SU-DHL-6 (cell line): Measurements from ENCODE around the gene ZDHHC16.

Source experiments
- EZH2phosphoT487 ChIP-seq: fragments of 200-600 bp; sonication (generic), shearing (Covaris generic); conservative IDR thresholded peaks from 2 replicates; pipeline ENCODE4 v1.6.1; 2018; ENCODE audit warnings: mild to moderate bottlenecking, antibody characterized with exemption, low read length, moderate library complexity, mixed read lengths
- TF ChIP-seq, protein P1 (sequence below): fragments of 200-600 bp; sonication (generic); IDR thresholded peaks from one replicate; pipeline ENCODE4 v1.5.1; 2017; ENCODE audit warnings: antibody characterized with exemption, mild to moderate bottlenecking, low read length, moderate library complexity; ENCODE audit not compliant: insufficient read depth, poor library complexity, severe bottlenecking

DNA sequence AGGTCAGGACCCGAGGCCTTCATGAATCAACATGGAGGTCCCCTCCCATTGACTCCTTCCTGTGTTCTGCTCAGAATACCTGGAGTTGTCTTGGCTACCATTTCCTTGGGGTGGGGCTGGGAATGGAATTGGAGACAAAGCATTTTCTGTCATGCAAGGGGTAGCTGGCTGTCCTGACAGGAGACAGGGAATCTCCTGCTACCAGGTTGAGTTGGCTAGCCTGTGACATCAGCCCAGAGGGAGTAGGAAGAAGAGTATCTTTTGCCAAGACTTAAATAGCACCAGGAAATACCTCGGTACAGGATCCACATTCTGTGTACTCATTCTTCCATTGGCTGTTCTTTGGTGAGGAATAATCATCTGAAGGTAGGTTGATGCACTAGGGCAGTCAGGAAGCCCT lies 4.9 kb downstream of the ZDHHC16 start:
- TF ChIP-seq, protein P1, sequence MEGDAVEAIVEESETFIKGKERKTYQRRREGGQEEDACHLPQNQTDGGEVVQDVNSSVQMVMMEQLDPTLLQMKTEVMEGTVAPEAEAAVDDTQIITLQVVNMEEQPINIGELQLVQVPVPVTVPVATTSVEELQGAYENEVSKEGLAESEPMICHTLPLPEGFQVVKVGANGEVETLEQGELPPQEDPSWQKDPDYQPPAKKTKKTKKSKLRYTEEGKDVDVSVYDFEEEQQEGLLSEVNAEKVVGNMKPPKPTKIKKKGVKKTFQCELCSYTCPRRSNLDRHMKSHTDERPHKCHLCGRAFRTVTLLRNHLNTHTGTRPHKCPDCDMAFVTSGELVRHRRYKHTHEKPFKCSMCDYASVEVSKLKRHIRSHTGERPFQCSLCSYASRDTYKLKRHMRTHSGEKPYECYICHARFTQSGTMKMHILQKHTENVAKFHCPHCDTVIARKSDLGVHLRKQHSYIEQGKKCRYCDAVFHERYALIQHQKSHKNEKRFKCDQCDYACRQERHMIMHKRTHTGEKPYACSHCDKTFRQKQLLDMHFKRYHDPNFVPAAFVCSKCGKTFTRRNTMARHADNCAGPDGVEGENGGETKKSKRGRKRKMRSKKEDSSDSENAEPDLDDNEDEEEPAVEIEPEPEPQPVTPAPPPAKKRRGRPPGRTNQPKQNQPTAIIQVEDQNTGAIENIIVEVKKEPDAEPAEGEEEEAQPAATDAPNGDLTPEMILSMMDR, result no peak
- TF ChIP-seq EZH2phosphoT487, result no peak
